HG03432 (cell line): ENCODE results near the gene OSBPL5.

Source experiments
- ATAC-seq: cut with Tn5 transposase; IDR thresholded peaks from one replicate; pipeline ENCODE4 v1.9.1; 2021; ENCODE audit warnings: mild to moderate bottlenecking, moderate library complexity; ENCODE audit not compliant: unreplicated experiment

Gene OSBPL5

DNA sequence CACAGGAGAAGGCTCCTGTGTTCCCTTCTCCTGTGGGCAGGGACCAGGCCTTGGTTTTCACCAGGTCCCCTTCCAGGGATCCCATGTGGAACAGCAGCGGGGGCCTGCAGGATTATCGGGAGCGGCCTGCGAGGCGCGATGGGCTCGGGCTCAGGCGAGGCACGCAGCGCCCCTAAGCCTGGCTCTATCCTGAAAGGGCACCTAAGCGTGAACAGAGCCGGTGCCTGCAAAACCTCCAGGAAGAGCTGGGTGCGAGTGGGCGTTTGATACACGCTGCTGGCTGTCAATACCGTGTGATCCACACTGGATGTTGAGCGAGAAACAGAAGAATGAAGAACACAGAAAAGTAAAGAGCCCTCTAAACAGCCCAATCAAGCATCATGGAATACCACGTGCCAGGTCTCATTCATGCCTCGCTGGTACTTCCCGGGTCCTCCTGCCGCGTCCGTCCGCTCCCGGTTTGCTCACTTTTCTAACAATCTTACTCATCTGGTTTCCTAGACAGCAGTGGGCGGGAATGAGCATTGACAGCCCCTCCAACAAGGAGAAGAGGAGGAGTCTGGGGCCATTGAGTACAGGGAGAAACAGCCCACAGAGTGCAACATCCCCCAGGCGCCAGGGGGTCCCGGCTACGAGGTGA is 12.5 kb downstream of the OSBPL5 start:
- ATAC-seq, result no peak

DNA sequence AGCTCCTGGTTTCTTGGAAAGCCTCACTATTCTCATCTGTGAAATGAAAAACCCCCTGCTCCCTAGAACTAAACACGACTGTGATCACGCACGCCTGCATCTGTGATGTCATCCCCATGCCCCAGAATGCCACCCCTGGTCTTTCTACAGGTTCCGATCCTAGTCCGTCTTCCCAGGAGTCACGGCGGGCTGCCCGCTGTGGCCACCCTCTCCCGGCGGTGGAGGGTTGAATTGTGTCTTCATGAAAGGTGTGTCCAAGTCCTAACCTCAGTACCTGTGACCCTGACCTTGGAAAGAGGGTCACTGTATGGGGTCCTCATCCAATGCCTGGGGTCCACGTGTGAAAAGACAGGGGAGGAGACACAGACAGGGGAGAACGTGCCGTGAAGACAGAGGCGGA is 14.4 kb downstream of the OSBPL5 start:
- ATAC-seq, result no peak

DNA sequence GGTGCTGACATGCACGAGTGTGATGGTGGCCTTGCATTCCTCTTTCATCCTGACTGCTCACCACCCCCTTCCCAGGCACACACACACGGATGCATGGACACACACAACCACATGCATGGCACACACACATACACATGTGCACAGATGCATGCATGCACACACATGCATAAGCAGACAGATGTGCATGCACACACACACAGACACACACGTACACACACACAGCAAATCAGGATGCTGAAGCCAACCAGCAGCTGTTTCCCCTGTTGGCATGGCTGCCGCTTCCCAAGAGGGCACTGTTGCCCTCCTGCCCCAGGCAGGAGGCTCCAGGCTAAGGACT is 15.3 kb downstream of the OSBPL5 start:
- ATAC-seq, result no peak

DNA sequence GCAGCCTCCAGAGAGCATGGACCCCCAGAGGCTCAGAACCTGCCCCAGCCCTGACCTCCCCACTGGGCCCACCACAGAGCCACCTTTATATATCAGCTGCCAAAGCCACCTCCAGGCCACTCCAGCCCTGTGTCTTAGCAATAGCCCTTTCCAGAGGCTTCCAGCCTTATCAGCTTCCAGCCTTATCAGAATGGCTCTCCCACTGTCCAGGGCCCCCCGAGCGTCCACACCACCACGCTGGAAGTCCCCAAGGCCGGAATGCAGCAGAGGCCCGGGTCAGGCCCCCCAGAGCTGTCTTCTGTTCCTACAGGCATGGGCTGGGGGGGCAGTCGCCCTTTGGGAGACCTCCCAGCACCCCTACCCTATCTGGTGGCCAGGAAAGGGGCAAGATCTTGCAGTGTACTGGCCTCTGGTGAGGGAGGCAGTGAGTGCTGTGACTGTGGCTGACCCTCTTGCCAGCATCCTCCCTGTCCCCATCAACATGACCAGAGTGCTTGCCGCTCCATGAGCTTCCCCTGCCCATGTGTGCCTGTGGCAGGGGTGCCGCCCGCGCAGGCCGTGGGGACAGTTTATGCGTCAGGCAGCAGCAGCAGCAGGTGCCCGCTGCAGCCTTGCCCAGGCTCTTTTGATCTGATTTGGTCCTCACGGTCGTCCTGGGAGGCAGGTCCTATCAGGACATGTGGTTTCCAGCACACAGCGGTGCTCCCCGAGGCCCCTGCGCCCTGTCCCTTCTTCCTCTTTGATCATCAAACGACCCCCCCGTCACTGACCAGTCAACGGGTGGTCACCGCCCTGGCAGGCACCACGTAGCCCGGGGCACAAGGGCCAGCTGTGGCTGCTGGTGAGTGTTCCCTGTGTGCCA is 15.9 kb downstream of the OSBPL5 start:
- ATAC-seq, result no peak

DNA sequence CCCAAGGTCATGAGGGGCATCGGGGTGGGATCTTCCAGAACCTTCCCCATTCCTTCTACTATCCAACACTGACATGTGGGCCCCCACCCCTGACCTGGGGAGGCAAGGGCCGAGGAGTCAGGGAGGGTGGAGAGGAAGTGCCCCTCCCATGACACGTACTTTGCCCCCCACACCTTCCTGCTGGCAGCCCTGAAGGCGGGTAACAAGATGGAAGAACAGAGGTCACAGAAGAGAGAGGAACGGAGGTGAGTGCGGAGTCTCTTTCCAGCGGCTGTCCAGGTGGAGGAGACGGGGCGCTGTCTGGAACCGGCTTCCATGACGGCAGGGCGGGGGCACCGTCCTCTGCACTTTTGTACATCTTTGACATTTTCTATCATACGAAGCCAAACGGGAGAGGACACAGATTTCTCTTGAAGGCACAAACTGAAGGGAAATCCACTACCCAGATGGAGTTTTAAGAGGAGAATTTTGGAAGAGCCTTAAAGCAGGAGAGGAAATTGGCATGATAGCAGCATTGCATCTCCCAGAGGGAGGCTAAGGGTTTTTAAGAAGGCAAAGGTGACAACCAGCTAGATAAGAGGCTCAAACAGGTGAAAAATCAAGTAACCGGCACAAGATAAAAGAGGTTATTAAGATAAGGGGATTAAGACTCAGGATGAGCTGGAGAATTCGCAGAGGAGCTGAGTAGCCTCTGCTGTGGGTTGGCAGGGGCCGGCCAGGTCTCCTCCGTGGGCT is 16.7 kb downstream of the OSBPL5 start:
- no peak for ATAC-seq

DNA sequence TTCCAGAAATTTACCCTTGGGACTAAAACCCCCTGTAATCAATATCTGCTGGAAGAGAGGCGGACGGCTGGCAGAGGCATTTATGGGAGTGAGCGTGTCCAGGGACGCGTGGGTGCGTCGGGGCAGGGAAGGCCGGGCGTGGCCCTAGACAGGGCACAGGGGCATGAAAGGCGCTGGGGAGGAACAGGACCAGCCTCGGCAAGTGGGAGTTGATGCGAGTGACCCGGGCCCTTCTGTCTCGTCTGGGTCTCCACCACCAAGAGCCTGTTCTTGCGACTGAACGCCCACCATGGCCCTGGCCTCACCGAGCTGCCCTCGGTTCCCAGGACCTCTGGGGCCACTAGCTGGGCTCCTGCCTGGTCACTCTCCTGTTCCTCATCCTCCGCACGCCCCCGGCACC is 17.5 kb downstream of the OSBPL5 start:
- no peak for ATAC-seq

DNA sequence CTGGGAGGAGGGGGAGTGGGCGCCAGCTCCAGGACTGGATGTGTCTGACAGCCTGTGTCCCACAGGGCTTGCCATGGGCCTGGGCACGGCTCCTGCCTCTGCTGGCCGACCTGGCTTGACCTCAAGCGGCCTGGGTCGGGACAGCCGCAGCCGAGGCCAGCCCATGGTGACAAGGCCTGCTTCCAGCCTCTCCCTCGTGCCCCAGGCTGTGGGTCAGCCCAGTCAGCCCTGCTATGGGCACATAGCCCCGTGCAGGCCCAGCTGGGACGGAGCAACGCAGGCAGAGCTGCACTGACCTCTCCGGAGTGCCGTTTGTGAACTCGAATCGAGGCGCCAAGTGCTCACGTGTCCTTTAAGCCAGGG is 17.9 kb downstream of the OSBPL5 start:
- no peak for ATAC-seq

DNA sequence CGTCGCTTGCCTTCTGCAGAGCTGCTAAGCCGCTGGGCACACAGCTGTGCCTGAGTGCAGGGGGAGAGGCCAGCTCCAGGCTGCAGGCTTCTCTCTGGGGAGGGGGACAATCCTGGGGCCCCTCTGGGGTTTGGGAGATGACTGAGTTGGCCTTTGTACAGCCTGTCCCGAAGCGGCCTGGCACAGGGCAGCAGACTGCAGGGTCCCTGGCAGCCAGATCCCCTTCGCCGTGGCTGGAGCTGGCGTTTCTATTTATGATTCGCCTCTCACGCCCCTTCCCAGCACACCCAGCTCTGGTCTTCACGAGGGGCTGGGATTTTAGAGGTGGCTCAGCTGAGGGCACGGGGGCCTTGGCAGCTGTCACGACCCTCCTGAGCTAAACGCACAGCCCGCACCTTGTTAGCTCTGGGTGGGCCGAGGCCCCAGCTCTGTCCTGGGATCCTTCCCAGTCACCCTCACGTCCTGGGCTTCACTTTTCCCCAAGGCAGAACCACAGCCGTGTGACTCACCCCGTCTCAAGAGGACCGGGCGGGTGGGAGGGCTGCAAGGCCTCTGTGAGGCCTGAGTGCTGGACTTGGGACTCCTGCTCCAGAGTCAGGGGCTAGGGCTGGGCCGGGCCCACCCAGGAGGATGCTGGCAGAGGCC is 18.4 kb downstream of the OSBPL5 start:
- ATAC-seq, result no peak

DNA sequence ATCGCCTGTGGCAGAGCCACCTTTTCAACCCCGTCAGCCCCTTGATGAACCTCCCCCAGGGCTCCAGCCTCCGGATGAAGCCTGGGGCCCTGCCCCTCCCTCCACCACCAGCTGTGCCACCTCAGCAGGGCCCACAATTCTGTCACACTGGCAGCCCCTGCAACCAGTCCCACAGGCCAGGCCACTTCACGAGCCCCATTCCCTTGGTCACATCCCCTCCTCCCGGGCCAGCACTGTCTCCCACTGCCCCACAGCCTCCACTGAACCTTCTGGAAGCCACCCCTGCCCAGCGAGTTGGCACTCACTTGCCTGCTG is 19.9 kb downstream of the OSBPL5 start:
- ATAC-seq, result no peak

DNA sequence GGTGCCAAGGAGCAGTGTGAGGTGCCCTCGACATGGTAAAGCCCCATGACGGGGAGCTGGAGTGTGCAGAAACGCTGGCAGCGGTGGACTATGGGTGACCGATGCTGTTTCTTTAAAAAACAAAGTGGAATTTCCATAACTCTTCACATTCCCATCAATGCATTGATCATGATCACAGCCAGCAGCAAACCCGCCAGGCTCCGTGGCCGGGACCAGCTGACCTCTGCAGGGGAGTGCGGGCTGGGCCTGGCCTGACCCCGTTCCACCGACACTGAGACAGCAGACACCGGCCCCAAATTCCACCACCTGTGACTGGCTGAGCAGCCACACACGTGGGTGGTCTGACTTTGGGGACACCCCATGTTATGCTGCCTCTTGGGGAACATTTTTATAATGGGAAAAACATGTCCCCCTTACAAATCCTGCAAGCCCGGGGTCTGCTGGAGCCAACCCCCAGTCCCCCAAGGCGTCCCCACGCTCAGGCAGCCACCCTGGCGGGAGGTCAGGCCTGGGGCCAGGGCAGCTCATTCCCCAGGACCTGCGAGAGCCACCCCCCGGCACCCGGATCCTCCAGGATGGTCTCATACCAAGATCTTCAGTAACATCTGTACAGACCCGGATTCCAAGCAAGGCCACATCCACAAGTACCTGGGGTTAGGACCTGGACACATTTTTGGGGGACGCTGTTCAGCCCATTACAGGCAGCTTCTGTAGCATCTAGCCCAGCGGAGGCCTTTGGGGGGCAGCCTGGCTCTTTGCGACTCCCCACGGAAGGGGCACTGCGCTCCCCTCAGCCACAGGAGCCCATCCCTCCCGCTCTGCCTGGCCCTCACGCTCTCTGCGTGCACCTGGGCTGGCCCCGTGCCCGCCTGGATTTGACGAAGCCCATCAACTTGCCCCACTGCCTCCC is 20.6 kb downstream of the OSBPL5 start:
- ATAC-seq, result no peak

DNA sequence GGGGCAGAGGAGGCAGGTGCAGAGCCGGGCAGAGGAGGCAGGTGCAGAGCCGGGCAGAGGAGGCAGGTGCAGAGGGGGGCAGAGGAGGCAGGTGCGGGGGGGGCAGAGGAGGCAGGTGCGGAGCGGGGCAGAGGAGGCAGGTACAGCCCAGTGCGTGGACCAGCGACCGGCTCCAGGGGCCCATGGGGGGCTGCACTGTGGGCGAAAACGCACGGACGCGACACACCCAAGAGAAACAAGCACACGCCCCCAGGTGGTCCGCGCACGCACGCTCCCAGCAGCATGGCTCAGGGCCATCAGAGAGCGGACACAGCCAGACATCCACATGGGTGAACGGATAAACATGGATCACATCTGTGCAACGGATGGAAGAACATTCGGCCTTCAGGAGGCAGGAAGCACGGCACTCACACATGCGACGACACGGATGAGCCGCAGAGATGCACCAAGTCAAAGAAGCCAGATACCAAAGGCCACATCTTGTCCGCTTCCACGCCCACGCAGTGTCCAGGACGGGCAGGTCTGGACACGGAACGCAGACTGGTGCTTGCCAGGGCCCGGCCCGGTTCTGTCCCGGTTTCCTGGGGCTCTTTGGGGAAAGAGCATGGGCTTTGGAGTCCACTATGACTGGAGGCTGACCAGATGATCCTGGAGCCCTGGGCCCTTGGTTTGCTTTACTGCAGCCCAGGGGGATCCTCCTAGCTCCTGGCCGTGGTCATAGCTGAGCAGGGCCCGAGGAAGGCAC is 21.8 kb downstream of the OSBPL5 start:
- ATAC-seq, result no peak

DNA sequence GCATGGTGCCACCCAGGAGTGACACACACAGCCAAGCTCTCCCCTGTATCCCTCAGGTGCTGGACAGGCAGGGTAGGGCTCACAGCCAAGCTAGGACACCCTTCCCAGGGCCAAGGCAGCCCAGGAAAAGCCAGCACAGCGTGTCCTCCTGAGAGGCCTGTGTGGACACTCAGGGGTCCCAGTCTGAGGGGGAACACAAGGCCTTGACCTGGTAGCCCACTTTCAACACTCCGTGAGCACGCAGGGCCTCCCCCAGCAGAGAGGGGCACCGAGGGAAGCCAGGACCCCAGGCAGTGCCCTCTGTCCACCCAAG is 24.9 kb downstream of the OSBPL5 start:
- ATAC-seq, result no peak

DNA sequence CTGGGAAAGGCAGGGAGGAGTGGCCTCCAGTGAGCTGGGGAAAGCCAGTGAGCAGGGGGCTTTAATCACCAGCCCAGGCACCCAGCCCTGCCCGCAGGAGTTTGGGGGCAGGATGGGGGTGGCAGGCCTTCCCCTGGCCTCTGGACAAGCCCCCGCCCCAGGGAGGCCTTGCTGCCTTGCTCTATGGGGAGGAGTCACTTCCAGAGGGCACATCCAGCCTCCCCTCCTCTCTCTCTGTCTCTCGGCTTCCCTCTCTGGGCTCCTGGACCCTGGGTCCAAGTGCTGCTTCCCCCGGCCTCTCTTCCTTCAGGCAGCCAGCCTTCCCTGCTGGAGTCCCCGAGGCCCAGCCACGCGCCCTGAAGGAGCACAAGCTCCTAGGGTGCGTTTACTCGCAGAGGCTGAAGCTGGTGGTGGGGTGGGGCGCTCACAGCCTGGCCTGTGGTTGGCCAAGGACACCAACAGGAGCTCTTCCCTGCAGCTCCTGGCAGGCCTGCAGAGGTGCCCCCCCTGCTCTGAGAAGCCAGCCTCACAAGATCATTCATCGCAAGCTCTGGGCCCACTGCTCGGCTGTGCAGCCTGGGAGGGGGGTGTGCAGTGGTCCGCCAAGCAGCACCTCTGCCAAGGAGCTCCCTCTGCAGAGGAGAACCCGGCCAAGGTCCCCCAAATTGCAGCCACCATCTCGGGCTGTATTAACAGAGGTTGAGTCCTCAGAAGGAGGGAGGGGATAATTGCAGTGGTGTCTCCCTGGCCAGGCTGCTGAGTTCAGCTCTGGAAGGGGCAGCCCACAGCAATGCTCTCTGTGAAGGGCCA is 25.4 kb downstream of the OSBPL5 start:
- no peak for ATAC-seq

DNA sequence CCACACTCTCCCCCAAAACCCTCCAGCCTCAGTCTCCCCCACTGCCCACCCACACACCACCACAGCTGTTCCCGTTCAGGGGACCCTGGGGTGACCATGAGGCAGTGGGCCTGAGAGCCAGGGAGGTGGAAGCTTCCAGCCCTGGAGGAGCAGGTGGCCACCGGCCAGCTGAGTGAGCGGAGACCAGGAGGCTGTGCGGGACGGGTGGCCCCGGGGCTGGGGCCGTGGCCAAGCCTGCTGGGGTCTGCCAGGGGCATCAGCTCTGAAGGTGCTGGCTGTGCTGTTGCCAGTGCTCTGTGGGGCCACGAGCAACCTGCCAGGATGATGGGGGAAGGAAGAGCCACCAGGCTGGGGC is 26.0 kb downstream of the OSBPL5 start:
- no peak for ATAC-seq

DNA sequence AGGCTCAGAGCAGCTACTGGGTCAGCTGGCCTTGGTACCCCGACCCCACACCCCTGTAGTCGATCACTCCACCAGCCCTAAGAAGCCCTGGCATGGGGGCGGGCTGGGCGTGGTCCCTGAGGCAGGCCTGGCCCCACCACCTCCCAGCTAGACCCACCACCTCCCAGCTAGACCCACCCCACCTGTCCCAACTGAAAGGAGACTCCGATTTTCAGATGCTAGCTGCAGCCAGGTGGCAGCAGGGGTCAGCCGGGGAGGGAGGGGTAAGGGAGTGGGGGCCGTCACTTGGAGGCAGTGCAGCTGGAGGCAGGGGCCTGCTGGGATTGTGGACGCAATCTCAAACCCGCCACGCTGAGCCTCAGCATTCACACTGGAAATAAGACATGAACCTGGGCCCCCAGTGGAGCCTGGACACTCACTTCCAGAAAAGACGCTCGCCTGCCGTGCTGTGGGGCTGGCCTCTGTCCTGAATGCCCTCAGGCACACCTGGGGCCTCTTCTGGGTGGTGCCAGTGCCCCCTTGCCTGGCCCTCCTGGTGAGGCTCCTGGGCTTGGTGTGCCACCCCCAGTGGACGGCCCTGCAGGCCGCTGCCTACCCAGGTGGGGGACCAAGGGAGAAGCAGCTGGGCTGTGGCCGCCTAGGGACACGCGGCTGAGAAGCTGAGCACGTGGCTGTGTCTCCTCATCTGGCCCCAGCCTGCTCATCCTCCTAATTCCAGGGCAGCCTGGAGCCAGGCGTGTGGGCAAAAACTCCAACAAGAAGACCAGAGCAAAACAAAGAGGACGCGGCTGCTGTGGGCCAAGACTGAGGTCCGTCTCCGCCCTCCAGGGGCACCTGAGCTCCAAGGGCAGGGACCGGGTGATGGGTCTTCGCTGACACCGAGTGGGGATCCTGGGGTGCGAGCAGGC is 26.7 kb downstream of the OSBPL5 start:
- no peak for ATAC-seq

DNA sequence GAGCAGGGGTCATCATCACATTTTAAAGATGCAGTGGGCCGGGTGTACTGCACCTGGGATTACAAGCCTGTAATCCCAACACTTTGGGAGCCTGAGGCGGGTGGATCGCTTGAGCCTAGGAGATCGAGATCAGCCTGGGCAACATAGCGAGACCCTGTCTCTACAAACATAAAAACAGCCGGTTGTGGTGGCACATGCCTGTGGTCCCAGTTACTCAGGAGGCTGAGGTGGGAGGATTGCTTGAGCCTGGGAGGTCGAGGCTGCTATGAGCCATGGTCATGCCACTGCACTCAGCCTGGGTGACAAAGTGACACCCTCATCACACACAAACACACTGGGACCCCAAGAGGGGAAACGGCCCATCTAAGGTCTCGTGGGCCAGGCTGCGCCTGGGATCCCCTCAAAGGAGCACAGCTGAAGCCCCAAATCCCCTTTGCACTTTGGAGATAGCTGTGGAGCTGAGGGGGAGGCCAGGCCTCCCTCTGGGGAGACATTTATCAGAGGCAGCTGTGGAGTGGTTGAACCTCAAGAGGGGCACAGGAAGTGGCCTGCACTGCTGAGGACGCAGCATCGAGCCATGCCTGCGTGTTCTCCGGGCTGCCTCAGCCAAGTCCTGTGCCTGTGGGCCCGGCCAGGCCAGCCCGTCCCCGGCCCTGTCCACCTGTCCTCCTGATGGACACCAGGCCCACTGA is 27.5 kb downstream of the OSBPL5 start:
- ATAC-seq, result no peak

DNA sequence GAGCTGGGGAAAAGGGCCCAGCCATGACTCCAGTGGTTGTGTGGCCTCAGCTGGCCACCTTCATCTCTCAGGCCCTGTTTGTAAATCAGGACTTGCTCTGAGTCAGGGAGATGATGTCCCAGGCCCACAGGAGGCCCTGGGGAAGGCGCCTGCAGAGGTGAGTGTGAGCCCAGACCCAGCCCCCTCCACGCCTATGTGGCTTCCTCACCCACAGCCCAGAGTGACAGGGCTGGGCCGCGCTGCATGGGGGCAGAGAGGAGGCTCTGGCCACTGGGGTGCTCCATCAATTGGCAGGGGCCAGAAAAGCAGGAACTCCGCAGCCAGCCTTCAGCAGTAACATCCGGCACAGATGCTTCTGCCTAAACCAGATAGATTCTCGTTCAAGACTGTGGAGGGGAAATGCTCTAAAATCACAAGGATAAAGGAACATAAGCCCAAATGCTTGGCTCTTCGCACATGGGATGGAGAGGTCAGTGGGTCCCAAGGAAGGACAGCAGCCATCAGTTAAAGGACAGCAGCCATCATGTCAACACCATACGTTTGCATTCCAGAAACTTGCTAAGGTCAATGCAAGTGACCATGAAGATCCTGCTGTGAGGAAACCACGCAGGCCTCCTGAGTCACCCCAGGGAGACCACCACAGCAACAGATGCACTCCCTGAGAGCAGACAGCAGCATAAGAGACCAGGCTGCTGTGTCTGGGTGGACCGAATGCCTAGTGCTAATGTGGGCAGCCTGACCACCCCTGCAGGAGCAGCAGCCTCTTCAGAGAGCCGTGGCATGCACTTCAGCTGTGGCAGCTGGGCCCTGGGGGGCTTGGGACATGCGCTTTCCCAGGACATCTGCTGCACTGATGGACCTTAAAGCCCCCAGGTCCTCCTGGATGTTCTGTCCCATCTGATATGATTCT is 28.3 kb downstream of the OSBPL5 start:
- ATAC-seq, result no peak
